ENCODE measurements around the gene FCRL5. TPM values are rescaled to one million over a fixed set of nuclear protein-coding genes. Genes with fewer than 3 reads are reported as not detected.

The FCRL5 gene
- total RNA-seq, 1 donor from 2014 or later: not detected

- H3K36me3 ChIP-seq (ENCODE audit: control insufficient read depth, insufficient read depth, low read length): no peaks in the 10 kb centered on the region
- TF ChIP-seq CTCF (IDR thresholded peaks at IDR 0.05; ENCODE audit: insufficient read depth, low read length, severe bottlenecking): no peak
- no peaks in the 10 kb centered on the region for H3K27me3 ChIP-seq (ENCODE audit: control insufficient read depth, insufficient read depth, low read length)
- FAIRE-seq (no peak), DNase-seq (ENCODE audit: low read depth) (no peak)
- no peak overlapping the region for H3K4me3 ChIP-seq (ENCODE audit: low read depth, low read length)
Measured at GRCh38 chr1:157472959-157473358, 79.4 kb downstream of the FCRL5 start.

DNA sequence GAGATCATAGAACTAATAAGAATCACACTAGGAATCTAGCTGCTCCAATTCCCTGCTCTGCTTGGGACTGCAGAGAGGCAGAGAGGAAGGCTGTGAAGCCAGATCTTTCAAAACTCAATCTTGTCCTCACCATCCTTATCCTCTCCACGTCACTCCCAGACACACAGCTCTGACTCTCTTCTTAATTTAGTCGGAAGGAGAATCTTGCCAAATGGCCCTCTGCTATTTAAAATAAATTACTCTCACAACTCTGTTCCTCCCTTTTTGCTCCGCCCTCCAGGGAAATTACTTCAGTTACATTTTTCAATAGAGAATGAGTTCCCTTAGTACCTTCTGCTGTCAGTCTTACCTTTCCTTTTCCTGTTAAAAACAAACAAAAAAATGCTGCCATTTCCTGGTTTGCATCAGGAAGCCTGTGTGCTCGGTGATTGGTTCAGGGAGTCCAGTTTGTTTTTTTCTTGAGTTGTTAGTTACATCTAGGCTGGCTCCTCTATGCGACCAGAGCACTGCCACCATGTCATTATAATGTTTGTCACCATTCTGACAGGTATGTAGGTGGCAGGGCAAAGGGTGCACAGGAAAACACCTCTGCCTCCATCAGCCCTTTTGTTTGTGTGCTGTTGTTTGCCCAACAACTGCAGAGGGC, 80.1 kb downstream of the FCRL5 start:
- Histone ChIP-seq H3K36me3 (ENCODE audit: control insufficient read depth, insufficient read depth, low read length) (no peaks in the 10 kb centered on the region), H3K4me3 (ENCODE audit: low read depth, low read length) (no peak overlapping the region), H3K27me3 (ENCODE audit: control insufficient read depth, insufficient read depth, low read length) (no peaks in the 10 kb centered on the region)
- TF ChIP-seq CTCF (IDR thresholded peaks at IDR 0.05; ENCODE audit: insufficient read depth, low read length, severe bottlenecking): no peak
- no peak for FAIRE-seq
- no peak for DNase-seq (ENCODE audit: low read depth)

- Histone ChIP-seq H3K27me3 (ENCODE audit: control insufficient read depth, insufficient read depth, low read length) (no peaks in the 10 kb centered on the region), H3K36me3 (ENCODE audit: control insufficient read depth, insufficient read depth, low read length) (no peaks in the 10 kb centered on the region), H3K4me3 (ENCODE audit: low read depth, low read length) (no peak overlapping the region)
- DNase-seq (ENCODE audit: low read depth) (no peak), FAIRE-seq (no peak)
- no peak for TF ChIP-seq CTCF (IDR thresholded peaks at IDR 0.05; ENCODE audit: insufficient read depth, low read length, severe bottlenecking)
Measured at GRCh38 chr1:157471531-157471930, 80.8 kb downstream of the FCRL5 start.

DNA sequence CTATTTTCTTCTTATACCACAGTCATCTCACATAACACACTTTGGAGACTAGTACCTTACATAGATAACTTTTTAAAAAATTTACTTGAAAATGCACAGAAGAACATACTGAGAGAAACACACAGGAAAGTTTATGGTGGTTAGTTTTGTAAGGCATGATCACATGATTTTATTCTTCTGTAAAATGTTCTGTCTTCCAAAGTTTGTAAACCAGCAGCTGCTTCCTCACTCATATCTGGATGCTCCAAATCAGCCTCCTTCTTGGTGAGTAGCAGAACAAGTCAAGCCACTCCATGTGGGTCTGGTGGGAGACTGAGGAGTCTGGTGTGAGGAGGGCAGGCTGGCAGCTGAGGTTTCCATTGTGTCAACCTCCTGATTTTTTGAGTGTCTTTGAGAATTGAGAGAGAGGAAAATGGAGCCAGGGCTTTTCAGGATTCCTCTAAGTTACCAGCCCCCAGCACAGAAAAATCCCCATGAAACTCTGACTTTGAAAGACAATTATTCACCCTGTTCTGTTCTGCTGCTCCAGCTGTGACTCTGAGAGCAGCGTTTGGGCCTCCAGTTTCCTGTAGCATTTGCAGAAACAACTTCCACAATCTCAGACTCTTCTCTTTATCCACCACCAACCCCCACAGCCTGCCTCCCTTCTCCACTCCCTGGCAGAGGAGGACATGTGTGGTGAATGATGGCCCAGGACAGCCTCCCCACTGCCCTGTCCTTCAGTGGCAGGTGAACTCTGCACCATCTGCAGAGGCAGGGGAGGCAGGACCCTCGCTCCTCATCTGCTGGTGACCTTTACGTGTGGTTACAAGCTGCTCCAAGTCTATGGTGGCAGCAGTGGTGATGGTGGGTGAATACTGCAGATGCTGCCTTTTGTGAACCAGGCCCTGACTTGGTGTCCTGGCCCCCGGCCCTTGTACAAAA, 82.3 kb downstream of the FCRL5 start:
- FAIRE-seq: no peak
- no peak for TF ChIP-seq CTCF (IDR thresholded peaks at IDR 0.05; ENCODE audit: insufficient read depth, low read length, severe bottlenecking)
- Histone ChIP-seq H3K27me3 (ENCODE audit: control insufficient read depth, insufficient read depth, low read length) (no peaks in the 10 kb centered on the region), H3K36me3 (ENCODE audit: control insufficient read depth, insufficient read depth, low read length) (no peaks in the 10 kb centered on the region), H3K4me3 (ENCODE audit: low read depth, low read length) (no peak overlapping the region)
- no peak for DNase-seq (ENCODE audit: low read depth)

- FAIRE-seq (no peak), DNase-seq (ENCODE audit: low read depth) (no peak)
- no peaks in the 10 kb centered on the region for H3K36me3 ChIP-seq (ENCODE audit: control insufficient read depth, insufficient read depth, low read length)
- no peak overlapping the region for H3K4me3 ChIP-seq (ENCODE audit: low read depth, low read length)
- TF ChIP-seq CTCF (IDR thresholded peaks at IDR 0.05; ENCODE audit: insufficient read depth, low read length, severe bottlenecking): no peak
- no peaks in the 10 kb centered on the region for H3K27me3 ChIP-seq (ENCODE audit: control insufficient read depth, insufficient read depth, low read length)
Measured at GRCh38 chr1:157469300-157469699, 83.0 kb downstream of the FCRL5 start.

Measured in bronchial epithelial cell (primary cell).